Measurements from ENCODE around the gene BRIP1.
"Not testable (repeated sequence)": the region's sequence is repeated elsewhere in the genome, so short reads cannot be mapped to it uniquely, and the experiment has no call there.

DNA sequence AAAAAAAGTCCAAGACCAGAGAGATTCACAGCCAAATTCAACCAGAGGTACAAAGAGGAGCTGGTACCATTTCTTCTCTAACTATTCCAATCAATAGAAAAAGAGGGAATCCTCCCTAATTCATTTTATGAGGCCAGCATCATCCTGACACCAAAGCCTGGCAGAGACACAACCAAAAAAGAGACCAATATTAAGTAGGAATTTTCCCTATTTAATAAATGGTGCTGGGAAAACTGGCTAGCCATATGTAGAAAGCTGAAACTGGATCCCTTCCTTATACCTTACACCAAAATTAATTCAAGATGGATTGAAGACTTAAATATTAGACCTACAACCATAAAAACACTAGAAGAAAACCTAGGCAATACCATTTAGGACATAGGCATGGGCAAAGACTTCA, 186.8 kb downstream of the BRIP1 start:
- not testable (repeated sequence) for TF ChIP-seq CTCF (conservative IDR thresholded peaks at IDR 0.05 in 1 of 2, IDR thresholded peaks at IDR 0.05 in 1 of 2; ENCODE audit: low read depth in 1 of 2, low read length in 2 of 2); EZH2 (IDR thresholded peaks at IDR 0.05; ENCODE audit: low read length, missing control alignments)
